ENCODE data around the gene PAOX. TPM values are rescaled to one million over a fixed set of nuclear protein-coding genes. Genes with fewer than 3 reads are reported as not detected.
"Not testable (repeated sequence)": the region's sequence is repeated elsewhere in the genome, so short reads cannot be mapped to it uniquely, and the experiment has no call there.

PAOX gene
- total and polyA plus RNA-seq, 8 donors, result 5.1 to 7.9 (median 6.5) TPM

- Histone ChIP-seq H3K27me3 (peaks cover 0 to 35% of the 10 kb centered on the region in 2 donors), H3K4me3 (no peak overlapping the region), H3K27ac (no peak overlapping the region), H3K36me3 (peaks cover 0 to 36% of the 10 kb centered on the region in 2 donors), H3K4me1 (peaks cover 0 to 7% of the 10 kb centered on the region in 2 donors), H3K9me3 (no peaks in the 10 kb centered on the region)
- no peak for ATAC-seq
- intact Hi-C loops (cut with DNase I), result no loop called here
- no peak for DNase-seq
- no peak for TF ChIP-seq CTCF (IDR thresholded peaks at IDR 0.05)
Observed at GRCh38 chr10:133422223-133422806, 43.3 kb downstream of the PAOX start.

- H3K36me3 ChIP-seq, result peaks cover 0 to 32% of the 10 kb centered on the region in 2 donors
- ATAC-seq (peak; percentile 25), DNase-seq (peak in 2 of 4 donors; percentile 7 to 61)
- peaks cover 0 to 35% of the 10 kb centered on the region in 2 donors for H3K27me3 ChIP-seq
- H3K4me1 ChIP-seq, result peaks cover 0 to 7% of the 10 kb centered on the region in 2 donors
- TF ChIP-seq CTCF (IDR thresholded peaks at IDR 0.05), result no peak
- H3K27ac ChIP-seq, result no peak overlapping the region
- no peak overlapping the region for H3K4me3 ChIP-seq
- no peaks in the 10 kb centered on the region for H3K9me3 ChIP-seq
- intact Hi-C loops (cut with DNase I), result no loop called here
Observed at GRCh38 chr10:133422807-133423771, 44.0 kb downstream of the PAOX start.

- H3K36me3 ChIP-seq, result peaks cover 0 to 22% of the 10 kb centered on the region in 2 donors
- DNase-seq; H3K9me3 ChIP-seq; H3K27ac ChIP-seq; intact Hi-C loops (cut with DNase I); H3K4me1 ChIP-seq; H3K4me3 ChIP-seq: not testable (repeated sequence)
- H3K27me3 ChIP-seq, result peaks cover 0 to 35% of the 10 kb centered on the region in 2 donors
- peak; percentile 27 for ATAC-seq
Observed at GRCh38 chr10:133424102-133424501, 45.0 kb downstream of the PAOX start.

GRCh38 chr10:133424601-133425000, 45.5 kb downstream of the PAOX start, which contains the start of gene SPRN:
Gene SPRN (minus strand): TSS chr10:133424625. CDS start chr10:133423681, 944 bp downstream.
- H3K4me1 ChIP-seq; H3K27ac ChIP-seq; DNase-seq; H3K9me3 ChIP-seq; intact Hi-C loops (cut with DNase I); ATAC-seq; H3K4me3 ChIP-seq: not testable (repeated sequence)
- peaks cover 0 to 35% of the 10 kb centered on the region in 2 donors for H3K27me3 ChIP-seq
- peaks cover 0 to 17% of the 10 kb centered on the region in 2 donors for H3K36me3 ChIP-seq

GRCh38 chr10:133429571-133429970, 50.5 kb downstream of the PAOX start:
- H3K4me3 ChIP-seq; intact Hi-C loops (cut with DNase I); H3K27me3 ChIP-seq; DNase-seq; H3K4me1 ChIP-seq; ATAC-seq; H3K9me3 ChIP-seq; H3K36me3 ChIP-seq; H3K27ac ChIP-seq: not testable (repeated sequence)

- not testable (repeated sequence) for DNase-seq, ATAC-seq
Observed at GRCh38 chr10:133431888-133432613, 53.0 kb downstream of the PAOX start.

GRCh38 chr10:133432789-133433188, 53.7 kb downstream of the PAOX start:
- H3K4me3 ChIP-seq; intact Hi-C loops (cut with DNase I); DNase-seq; H3K4me1 ChIP-seq; ATAC-seq; H3K9me3 ChIP-seq; H3K27me3 ChIP-seq; H3K27ac ChIP-seq; H3K36me3 ChIP-seq: not testable (repeated sequence)

More at GRCh38 chr10:133431888-133432613, 53.0 kb downstream of the PAOX start:
- H3K27me3 ChIP-seq; intact Hi-C loops (cut with DNase I); H3K36me3 ChIP-seq; H3K4me1 ChIP-seq; H3K9me3 ChIP-seq; H3K27ac ChIP-seq; H3K4me3 ChIP-seq: not testable (repeated sequence)

Measured in left lung (tissue), 10 donors.